IPS DF 4.7 (cell line): ENCODE results near the gene EVX1.

Experiments used
- DNase-seq: peaks from one replicate; pipeline ENCODE4 v3.0.0-alpha.2; 2013; ENCODE audit warnings: low spot score; ENCODE audit errors: extremely low read depth

EVX1 gene

GRCh38 chr7:27242555-27243339 lies at the start of gene EVX1:
Gene EVX1, plus strand, starts transcription at chr7:27242802. Its CDS starts 229 bp downstream, at chr7:27243031.
- no peak for DNase-seq

DNA sequence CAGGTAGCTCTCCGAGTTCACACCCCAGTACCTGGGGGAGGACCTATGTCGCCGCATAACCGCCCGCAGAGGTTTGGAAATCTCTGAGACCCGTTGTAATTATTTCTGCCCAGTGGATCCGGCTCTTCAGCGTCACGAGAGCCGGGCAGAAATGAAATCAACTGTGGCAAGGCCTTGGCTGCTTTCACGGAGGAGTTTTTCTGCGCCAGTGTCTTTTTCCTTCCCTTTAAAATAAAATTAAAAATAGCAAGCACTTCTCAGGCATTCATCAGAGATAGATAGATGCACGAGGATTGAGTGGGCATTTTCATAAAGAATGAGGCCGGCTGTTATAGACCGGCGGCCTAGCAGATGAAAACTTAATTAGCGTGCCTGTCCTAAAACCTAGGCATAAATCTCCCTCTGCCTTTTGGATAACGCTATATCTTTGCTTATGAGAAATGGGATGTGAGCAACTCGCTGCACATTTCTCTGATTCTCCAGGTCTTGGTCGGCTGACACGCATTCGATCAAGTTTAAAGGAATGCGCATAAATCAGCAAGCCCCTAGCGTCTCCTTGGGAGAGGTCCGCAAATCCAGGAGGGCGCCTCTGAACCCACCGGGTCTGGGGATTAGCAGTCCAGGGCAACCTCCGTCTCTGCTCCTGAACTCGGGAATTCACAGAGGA lies 49.1 kb upstream of the EVX1 start:
- DNase-seq, result no peak

GRCh38 chr7:27194002-27194352 lies 48.6 kb upstream of the EVX1 start:
- DNase-seq, result no peak

GRCh38 chr7:27194686-27195379 lies 47.8 kb upstream of the EVX1 start:
- DNase-seq, result no peak

GRCh38 chr7:27196287-27196767 lies 46.3 kb upstream of the EVX1 start:
- DNase-seq, result no peak

DNA sequence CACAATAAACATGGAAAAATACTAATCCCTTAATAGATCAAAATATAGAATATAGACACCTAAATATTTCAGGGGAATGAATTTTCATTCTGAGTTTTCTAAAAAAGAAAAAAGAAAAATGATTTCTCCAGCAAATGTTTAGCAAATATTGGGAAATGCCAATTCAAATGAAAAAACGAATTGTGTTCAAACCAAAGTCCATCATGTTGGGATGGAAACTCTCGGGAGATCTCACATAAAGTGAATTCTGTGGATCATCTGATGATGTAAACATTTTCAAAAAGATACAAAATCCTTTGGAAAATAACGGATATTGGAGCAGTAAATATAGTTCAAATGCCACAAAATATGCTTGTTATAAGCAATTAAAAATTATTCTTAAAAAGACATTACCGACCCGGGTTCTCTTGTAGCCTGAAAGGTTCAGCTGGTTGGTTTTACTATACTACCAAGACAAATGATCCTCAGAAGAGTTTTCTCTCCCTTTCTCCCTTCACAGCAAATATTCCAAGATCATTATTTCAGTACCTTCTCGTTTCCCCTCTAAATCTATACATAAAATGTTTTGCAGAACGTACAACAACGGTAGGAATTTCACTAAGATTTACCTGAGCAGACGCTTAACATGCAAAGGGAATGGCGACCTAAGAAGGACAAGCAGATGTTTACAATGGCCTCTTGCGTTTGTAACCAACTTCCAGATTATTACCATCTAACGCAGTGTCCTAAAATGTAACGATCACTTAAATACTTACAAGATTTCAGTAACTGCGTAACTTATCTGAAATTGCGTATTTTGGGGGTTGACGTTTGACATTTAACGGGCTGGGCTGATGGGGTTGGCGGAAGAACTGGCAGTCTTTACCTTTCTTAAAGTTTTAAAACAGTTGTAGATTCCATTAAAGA lies 45.2 kb upstream of the EVX1 start:
- DNase-seq, result no peak

DNA sequence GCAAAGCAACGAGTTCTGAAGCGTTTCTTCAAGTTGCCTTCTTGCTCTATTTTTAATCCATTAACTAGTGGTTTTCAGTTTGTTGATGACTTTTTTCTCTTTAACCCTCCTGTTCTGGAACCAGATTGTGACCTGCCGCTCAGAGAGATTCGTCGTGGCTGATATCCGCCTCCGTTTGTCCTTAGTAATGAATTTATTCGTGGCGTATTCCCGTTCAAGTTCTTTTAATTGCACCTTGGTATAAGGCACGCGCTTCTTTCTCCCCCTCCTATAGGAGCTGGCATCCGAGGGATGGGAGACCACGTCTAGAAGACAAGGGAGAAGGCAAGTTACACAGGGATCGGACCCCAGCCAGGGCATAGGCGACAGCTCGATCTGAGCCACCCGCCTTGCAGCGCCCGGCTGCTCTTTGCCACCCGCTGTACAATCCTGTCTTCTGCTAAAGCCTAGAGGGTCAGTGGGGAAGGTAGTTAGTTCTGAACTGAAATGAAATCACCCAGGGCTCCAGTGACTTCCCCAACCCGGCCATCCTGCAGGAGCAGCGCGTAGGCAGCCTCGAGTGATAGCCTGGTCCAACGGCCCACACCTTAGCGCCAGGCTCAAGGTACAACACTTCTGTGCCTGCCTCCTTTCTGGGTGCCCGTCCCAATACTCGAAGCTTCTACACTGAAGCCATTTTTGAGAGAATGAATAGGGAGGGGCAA lies 44.3 kb upstream of the EVX1 start:
- DNase-seq, result no peak

- DNase-seq, result no peak
Measured at GRCh38 chr7:27198871-27199801, 43.5 kb upstream of the EVX1 start.

DNA sequence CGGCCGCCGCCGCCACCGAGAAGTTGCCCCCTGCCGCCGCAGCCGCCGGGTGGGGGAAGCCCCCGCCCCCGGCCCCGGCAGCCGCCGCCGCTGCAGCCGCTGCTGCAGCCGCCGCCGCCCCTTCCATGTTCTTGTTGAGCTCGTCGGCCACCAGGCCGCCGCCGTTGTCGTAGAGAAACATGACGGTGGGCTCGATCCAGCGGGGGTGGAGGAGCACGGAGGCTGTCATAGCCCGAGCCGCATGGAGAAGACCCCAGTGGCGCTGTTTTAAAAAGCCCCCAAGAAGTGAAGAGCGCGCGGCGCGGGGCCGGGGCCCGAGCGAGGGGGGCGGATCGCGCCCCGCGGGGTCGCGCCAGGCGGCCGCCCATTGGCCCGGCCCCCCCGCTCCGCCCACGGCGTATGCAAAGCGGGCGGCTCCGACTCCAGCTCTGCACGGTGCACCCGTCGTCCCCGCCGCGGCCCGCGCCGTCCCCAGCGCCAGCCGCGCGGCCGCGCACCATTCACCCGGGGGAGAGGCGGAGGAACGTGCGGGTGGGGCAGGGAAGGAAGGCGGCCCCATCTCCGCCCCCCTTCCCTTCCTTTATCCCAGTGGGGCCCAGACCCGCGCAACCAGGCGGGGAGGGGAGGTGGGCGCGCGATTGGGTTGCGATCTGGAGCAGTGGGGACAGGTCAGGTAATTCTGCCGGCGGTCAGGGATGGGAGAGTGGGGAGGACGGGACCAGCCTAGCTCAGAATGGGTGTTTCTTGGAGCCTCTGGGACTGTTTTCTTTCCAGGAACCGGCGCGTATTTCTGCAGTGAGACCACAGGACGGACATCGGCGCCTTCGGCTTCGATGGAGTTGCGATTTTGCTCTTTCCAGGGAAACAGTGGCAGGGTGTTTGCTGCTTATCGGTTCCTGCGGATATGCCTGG lies 42.5 kb upstream of the EVX1 start, which contains the start of gene HOXA13:
HOXA13 (minus strand) TSS at position 243 of the 912 bp plus-strand sequence; CDS start at position 229, 14 bp downstream.
- DNase-seq, result no peak

GRCh38 chr7:27200761-27201579 lies 41.6 kb upstream of the EVX1 start:
- no peak for DNase-seq

DNA sequence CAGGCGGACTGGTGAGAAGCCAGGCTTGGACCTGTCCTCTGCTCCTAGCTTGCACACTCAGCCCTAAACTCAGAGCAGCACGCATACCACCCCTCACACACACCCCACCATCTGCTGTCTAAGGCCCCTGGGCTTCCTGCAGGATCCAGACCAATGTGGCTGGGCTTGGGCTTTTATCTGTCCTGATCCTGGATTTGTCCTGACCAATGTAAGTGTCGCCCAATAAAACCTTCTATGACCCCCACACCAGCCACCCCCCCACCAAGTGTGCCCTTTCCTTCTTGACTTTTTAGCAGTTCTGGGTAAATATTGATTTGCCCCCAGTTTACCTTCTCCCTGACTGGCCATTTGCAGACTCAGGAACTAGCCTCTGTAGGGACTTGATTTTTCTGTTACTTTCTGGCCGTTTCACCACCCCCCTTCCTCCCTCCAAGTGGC lies 41.0 kb upstream of the EVX1 start:
- DNase-seq, result no peak

DNA sequence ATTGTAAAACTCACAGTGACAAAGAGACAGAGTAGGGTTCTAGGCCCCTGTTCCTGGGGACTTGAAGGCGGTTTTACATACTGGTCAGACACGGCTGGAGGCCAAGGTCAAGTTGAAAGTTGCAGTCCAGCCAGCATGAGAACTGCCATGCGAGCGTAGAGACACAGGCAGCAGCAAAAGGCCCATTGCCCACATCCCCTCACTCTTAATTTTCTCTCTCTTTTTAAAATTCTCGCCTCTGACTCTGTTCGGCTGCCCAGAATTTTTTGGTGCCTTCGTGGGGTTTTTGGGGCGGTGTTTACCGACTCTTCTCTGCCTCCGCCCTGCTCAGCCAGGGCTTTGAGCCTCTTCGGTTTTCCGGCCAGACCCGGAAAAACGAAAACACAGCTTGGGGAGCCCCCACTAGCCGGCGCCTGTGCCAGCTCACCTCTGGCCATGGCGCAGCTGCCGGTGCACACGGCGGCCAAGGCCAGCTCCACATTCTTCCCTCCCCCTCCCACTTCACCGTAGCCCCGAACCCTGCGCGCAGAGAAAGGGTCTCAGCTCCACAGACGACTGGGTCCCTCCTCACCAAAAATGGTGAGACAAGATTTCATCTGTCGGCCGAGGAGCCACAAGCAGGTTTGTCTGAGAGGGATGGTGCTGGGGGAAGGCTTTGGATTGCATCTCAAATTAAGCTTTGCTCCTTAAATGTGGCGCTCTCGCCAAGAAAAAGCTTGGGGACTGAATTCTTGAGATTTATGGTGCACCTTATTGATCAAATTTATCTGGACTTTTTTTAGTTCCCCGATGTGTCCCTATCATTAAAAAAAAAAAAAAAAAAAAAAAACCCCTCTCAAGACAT lies 40.4 kb upstream of the EVX1 start:
- DNase-seq, result no peak

DNA sequence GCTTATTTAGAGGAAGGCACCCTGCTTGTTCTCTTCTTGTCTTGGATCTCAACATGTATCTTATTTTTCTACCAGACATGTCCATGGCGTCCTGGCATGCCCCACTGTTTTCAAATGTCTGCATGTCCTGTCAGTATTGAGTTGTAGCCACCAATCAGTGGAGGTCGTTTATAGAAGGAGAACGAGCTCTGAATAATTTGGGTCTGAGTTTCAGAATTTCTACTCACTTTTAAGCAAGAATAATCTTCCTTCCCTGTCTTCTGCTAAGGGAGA lies 39.8 kb upstream of the EVX1 start:
- no peak for DNase-seq

DNA sequence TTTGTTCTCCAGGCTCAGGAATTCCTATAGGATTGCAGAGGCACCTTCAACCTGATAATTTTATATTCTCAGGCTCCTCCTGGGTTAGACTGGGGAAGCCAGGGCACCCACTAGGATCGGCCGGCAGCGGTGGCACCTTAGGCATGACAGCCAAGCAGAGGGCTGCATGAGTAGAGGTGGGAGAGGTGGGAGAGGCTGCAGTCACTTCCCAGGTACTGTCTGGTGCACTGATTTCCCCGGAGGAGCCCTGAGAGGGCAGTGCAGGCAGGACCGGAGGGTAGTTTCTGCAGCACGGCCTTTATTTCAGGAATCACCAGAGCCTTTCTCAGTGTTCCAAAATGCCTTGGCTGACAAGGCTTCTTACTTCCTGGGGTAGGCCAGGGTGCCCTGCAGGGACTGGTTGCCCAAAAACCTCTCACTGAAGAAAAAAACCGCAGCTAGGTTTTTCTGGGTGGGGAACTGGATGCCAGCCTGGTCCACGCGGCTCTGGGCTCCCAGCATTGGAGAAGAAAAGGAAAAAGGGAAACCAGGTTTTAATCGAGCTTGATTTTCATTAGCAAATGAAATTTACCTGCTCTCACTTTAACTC lies 39.1 kb upstream of the EVX1 start:
- no peak for DNase-seq

DNA sequence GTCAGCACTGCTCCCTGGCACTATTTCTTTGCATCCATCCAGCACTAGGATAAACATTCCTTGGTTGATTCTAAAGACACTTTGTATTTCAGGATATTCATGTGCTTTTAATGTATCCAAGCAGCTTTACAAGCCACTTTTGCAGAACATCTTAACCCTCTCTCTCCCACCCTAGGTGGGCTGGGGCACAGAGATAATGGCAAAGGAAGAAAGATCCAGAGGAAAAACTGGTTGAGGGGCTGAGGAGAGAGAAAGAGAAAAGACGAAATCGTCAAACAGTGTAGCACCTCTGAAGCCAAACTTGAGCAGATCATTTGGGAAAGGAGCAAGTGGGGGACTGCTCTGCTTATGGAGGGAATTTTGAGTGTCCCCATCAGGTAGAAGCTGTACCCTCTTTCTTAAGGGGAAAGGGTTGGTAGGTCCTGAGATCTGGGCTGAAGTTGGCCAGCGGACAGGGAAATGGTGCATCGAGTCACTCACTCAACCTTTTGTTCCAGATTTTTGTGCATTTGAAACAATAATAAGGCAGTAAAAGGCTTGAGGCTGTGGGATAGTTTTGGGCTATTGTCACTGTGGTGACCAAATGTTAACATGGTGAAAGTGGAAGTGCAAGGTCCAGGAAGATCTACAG lies 38.5 kb upstream of the EVX1 start:
- DNase-seq, result no peak

DNA sequence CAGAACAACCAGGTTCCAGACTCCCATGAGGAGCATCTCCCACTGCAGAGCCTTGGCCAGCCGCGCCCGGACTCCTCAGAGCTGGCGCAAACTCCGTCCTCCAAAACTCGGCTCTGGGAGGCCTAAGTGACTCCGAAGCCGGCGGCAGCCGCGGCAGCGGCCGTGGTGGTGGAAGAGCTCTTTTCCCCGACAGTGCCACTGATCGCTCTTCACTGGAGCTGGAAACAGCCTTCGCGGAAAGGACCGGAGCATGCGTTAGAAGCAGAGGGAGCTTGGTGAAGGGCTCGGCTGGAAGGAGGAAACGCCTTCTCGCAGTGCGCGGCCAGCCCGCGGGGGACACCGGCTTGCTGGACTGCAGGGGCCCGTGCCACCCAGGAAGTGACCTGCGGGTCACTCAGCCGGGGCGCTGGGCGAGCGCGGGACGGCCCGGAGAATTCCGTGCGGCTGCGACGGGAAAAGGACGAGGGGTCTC lies 37.7 kb upstream of the EVX1 start:
- DNase-seq, result no peak
